Activated CD8-positive, alpha-beta memory T cell treated with anti-CD3 and anti-CD28 coated beads for 48 hours (primary cell): ENCODE results near the gene CALB2.

Experiments
- DNase-seq, 3 experiments: peaks; one replicate each; pipeline ENCODE4 v3.0.0-alpha.2; 2020; ENCODE audit warnings: low read depth in 2 of 3, low spot score in 2 of 3

Gene CALB2

DNA sequence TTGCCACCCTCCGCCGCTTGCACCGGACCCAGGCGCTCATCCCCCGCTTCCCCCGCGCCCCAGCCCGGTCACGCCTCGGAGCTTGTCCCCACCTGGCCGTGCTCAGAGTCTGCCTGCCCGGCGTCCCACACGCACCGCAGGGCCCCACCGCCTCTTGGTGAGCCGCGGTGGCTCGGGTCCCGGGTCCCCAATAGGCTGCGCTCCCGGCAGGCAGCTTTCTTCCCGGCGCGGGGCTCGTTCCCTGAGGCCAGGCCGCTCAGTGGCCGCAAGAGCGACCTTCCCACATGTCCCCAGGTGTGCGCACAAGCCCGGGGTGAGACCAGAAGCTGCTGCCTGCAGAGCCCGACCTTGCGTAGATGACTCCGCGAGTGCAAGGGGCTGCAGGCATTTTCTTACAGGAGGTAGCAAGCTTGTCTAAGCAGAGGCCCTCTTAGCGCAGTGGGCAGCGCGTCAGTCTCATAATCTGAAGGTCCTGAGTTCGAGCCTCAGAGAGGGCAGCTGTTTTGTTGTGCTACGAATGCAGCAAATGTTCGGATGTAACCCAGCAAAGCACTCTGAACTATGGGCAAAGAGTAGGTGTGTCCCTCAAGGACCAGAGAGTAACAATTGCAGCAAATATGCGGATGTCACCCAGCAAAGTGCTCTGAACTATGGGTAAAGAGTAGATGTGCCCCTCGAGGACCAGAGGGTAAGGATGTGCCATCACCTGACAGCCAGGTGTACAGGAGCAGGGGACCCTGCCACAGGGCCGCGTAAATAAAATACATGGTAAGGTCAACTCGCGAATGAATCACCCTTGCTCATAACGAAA lies 67.8 kb downstream of the CALB2 start:
- peak in 2 of 3 experiments; percentile 38 to 39 for DNase-seq

DNA sequence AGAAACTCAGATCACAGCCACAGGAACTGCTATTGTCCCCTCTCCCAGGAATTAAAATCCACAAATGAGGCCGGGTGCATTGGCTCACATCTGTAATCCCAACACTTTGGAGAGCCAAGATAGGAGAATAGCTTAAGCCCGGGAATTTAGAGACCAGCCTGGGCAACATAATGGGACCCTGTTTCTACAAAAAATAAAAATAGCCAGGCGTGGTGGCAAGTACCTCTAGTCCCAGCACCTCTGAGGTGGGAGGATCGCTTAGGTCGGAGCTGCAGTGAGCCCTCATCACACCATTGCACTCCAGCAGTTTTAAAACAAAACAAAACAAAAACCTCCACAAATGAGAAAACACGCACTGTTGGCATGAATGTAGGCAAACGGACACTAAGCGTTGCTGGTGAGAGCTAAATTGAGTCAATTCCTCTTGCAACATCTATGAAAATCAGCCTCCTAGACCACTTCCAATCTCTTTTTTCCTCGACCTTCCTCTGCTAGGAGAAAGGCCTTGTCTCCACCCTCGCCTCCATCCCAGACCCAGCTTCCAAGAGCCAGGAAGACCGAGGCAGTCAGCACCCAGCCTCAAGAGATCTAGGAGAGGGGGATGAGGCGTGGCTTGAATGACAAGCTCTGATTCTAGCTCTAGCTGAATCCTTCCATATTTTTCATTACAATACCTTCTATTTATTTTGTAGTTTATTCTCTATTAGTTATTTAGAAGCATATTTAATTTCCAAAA lies 68.5 kb downstream of the CALB2 start:
- DNase-seq = no peak

DNA sequence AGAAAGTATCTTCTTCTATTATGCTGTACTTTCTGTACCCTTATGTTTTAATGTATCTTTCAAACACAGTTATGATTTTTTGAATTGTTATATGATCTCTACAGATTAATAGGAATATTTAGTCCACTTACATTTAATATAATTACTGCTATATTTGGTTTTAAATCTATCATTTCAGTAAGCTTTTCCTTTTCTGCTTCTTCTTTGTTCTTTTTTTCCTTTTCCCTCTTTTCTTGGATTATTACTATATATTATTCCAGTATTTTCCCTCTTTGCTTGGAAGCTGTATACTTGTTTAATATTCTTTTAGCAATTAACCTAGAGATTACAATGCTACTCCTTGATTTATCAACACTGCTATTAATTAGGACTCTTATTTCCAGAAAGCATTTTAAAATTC lies 69.9 kb downstream of the CALB2 start:
- no peak for DNase-seq

DNA sequence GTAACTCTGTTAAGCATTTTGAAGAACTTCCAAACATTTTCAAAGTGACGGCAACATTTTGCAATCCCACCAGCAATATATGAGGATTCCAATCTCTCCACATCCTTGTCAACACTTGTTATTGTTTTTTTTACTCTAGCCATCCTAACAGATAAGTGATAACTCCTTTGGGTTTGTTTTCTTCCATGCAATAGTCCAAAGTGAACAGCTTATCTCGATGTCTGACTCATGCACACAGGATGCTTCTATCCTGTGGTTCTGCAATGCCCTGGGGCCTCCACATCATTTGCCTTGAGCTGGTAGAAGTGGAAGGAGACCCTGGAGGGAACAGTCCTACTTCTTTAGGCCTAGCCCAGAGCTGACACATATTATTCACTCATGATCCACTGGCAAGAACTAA lies 70.4 kb downstream of the CALB2 start:
- DNase-seq = no peak

DNA sequence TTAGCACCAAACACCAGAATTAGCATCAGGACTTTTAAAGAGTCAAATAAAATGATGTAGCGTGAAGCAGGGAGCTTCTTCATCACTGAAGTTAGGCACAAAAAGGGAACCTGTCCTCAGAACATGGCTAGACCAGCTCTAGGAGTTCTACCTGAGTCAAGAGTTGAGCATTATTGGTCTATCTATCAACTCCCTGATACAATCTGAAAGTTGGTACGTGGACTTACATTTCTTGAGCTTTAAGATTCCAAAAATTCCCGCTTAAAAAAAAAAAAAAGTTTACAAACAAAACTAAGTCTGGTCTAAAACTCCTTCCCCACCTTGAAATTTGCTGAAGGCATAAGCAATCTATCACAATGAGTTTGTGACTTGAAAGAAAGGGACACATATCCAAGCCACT lies 71.1 kb downstream of the CALB2 start:
- no peak for DNase-seq

DNA sequence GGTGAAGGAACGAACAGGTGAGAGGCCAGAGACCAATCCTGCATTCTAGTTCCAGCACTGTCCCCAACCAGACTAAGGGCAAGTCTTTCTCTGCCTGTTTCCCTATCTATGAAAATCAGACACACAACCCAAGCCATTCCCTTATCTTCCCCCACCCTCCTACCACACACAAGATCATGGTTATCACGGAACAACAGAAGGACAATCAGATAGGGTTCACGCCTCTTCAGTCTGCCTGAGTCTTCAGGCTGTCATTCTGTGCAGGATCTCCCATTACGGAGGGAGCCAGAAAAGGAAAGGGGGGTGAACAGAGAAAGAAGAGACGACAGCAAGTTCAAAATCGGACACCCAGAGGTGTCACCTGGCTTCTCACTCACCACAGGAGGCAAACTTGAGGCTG lies 72.2 kb downstream of the CALB2 start:
- DNase-seq = no peak

DNA sequence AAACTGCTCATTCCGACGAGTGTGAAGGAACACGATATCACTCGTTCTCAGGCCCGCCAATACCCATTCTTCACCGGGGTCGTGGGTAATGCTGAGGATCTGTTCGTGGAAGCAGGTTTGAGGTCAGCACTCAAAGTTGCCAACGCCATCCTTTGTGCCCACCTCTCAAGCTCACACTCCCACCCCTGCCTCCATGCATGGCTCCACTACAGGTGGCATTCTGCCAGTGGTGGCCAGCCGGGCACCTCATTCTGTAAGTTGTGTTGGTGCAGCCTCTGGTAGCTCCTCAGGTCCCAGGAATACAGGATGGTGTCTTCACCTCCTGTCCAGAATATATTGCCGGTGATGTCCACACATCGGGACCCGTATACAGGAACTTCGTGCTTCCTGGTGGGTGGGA lies 72.7 kb downstream of the CALB2 start:
- DNase-seq = no peak

DNA sequence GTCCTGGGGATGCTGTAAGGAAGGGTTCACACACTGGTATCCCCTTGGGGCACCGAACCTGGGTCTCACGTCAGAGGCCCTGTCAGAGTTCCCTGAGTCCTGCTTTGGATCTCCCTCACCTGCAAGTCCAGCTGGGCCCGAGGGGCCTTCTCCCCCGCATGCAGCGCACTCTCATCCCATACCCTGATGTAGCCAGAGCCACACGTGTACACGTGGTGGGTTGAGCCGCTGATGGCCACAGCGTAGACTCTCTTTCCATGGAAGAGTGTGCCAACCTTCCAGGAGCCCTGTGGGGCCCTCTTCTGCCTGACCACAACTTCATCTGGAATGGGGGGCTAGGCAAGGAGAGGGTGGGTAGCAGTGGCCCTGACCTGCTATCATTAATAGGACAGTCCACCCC lies 73.5 kb downstream of the CALB2 start:
- no peak for DNase-seq

DNA sequence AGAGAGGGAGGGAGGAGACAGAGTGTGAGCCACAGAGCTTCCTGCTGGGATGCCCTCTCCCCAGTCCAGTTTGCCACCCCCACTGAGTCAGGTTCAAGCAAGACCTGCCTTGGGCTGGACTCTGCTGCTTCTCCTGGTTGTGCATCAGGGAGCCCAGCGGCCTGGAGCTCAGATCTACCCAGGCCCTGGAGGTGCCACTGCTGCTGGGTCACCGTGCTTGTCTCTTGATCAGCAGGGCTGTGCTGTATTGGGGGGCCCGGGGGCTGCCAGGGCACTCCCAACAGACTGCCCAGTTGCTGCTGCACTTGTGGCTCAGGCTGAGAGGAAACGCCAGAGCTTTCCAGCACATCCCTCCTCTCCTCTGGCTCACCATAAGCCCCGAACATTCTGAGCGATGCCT lies 74.4 kb downstream of the CALB2 start:
- DNase-seq = no peak

DNA sequence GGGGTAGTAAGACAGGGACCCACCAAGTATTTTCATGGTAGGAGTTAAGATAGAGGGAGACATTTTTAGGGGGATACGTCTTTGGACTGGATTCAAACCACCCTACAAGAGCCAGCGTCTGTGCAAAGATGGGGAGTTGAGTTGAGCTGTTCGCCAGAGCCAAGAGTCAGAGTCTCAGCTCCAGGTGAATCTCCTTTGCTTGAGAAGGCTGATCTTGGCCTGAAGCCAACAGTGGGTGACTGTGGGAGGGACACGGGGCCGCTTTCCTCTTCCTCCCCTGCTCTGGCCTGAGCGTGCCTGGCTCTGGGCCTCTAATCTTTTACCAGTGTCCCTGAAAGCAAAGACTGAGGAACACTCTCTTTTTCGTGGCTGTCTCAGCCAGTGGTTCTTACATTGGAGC lies 78.0 kb downstream of the CALB2 start:
- DNase-seq = no peak

DNA sequence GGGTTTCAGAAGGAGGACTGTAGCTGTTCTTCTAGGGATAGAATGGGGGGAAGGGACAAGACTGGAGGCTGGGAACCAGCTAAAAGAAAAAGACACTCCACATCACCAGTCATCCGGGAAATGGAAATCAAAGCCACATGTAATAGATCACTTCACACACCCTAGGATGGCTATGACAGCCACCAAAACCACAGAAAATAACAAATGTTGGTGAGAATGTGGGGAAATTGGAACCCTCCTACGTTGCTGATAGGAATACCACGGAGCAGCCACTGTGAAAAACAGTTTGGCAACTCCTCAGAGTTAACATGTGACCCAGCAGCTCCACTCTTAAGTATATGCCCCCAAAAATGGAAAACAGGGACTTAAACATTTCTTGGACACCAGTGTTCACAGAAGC lies 81.0 kb downstream of the CALB2 start:
- no peak for DNase-seq
